GM18508 (cell line): ENCODE measurements around the gene FLNA.
"Not testable (repeated sequence)": the region's sequence is repeated elsewhere in the genome, so short reads cannot be mapped to it uniquely, and the experiment has no call there.

ENCODE experiments used
- ATAC-seq: cut with Tn5 transposase; IDR thresholded peaks from one replicate; pipeline ENCODE4 v1.9.1; 2021; ENCODE audit warnings: moderate number of reproducible peaks; ENCODE audit not compliant: insufficient read depth, unreplicated experiment

Gene FLNA

DNA sequence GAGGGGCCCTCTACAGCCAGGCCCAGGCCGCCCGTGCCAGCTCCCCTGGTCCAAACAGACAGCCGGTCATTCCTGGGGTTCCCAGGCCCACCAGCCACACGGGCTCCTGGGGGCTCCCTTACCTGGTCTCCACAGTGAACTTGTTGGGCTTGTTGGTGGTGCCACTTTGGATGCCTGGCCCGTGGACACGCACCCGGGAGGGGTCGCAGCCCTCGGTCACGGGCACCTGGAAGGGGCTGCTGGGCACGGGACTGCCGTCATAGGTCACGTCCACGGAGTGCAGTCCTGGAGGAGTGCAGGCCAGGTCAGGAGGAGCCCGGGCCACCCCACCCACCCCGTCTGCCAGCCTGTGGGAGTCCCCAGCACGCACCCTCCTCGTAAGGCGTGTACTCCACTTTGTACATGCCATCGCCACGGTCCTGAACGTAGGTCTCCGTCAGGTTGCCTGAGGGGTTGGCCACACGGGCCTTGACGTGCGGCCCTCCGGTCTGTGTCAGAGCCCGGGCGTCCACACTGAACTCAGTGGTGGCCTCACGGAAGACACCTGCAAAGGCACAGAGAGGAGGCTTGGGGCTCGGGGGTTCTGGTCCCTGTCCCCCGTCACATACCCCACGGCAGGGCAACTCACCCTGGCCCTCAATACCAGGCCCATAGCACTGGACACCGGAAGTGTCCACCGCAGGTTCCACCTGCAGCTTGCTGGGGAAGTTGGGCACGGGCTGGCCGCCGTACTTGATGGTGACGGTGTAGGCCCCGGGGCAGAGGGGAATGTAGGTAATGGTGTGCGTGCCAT is 14.9 kb downstream of the FLNA start:
- ATAC-seq, result no peak

DNA sequence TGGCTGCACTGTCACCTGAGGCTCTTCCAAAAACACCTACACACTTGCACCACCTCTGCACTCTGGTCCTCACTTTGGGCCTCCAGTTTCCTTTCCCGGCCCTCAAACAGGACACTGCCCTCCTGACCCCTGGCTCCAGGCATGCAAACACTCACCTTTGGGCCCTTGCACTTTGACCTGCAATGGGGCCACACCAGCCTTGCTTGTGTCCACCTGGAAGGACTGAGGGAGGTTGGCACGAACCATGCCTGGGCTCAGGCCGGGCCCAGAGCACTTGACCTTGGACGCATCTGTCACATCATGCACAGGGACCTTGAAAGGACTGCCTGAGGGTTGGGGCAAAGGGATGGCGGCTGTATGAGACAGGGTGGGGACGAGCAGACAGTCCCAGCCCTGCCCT is 15.6 kb downstream of the FLNA start:
- no peak for ATAC-seq

DNA sequence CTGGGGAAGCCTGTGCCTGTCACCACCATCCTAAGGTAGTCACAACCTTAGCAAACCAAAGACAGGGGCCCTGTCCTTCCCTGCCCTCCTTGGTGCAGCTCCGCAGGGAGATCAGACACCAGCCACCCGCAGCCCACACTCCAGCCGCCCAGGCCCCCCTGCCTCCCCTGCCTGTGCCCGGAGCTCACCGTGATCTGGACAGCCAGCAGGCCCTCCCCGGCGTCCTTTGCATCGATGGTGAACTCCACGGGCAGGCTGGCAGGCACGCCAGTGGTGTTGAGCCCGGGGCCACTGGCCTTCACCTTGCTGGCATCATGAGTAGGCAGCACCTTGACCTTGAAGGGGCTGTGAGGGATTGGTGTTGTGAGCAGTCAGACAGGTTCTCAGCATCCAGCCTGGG is 16.4 kb downstream of the FLNA start:
- no peak for ATAC-seq

DNA sequence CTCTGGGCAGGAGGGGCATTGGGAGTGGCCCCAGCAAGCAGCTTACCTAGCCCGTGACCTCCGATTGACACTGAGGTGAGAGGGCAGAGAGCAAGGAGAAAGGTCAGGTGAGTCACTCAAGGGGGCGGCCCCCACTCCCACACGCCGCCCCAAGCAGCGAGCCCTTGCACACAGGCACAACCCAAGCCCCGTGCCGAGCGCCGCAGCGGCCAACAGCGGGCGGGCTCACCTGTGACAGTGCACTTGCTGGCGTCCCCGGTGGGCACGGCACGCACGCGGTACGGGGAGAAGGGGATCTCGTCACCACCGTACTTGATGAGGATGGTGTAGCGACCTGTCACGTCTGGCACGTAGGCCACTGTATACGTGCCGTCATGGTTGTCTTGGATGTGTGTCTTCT is 17.2 kb downstream of the FLNA start:
- no peak for ATAC-seq

DNA sequence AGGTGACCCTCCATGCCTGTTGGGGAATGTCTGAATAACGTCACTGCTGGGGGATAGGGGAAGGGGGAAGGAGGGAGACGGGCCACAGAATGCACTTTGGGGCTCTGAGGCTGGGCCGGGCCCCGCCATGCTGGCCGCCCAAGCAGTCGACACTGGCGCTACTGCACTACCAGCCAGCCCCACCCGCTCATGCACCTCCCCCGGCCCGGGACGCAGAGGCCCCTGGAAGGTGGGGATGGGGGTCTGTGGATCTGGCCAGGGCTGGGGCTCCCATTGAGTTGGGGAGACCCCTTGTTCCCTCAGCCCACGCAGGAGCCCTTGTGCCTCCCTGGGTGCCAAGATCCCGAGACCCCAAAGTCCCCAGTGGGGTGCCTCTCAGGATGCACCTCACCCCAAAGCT is 17.8 kb downstream of the FLNA start:
- no peak for ATAC-seq

DNA sequence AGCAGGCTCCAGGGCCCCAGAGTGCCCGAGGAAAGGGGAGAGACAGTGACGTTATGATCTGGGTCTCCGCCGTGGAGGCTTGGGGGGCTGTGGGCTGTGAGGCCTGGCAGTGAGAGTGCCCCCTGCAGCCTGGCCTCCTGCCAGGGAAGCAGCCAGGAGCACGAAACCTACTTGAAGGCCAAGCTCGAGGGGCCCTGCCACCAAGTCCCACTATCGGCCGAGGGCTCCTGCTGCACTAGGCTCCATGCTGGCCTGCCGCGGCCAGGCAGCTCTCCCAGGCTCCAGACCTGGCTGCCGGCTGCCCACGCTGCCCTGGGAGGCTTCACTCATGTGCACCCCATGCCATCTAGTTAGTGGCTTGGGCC is 18.7 kb downstream of the FLNA start:
- no peak for ATAC-seq

DNA sequence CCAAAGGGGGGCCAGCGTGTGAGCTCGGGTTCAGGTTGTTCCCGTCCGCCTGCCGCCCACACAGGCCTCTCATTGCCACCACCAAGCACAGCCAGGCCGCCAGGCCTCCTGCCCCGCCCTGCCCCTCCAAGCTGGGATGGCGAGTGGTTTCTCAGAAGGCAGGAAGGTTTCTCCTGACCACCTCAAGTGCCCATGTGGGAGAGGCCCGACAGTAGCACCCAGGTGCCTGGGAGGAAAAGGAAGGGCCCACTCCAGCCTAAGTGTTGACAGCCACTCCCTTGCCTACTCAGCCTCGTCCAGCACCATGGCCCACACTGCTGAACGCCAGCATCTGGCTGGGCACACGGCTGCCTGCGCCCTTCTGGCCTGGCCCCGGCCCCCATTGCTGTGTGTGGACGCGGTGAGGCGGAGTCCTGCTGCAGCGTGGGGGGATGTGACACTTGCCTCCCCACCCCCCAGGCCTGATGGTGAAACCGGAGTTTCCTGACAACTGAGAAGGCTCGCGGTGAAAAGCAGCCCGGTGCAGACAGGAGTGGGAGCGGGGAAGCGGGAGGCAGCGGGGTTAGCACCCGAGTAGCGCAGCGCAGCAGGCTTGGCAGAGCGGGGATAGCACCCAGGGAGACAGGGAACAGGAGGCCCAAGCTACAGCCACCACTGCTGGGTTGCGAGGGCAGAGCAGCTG is 19.2 kb downstream of the FLNA start:
- ATAC-seq, result no peak

DNA sequence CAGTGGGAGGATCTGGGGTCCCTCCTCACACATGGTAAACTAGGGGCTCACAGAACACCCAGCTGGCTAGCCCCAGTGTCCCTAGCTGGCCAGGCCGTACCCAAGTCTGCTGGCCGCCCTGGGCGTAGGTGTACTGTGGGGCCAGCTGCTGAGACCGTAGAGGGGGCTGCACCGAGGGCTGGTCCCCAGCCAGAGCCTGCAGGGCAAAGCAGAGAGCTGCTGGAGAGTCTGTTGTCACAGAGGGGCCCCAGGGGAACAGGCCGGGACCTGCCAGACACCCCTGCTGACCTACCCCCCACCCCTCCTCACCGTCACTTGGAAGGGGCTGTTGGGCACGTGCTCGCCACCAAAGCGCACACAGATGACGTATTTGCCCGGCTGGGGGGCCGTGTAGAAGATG is 19.9 kb downstream of the FLNA start:
- ATAC-seq, result no peak

DNA sequence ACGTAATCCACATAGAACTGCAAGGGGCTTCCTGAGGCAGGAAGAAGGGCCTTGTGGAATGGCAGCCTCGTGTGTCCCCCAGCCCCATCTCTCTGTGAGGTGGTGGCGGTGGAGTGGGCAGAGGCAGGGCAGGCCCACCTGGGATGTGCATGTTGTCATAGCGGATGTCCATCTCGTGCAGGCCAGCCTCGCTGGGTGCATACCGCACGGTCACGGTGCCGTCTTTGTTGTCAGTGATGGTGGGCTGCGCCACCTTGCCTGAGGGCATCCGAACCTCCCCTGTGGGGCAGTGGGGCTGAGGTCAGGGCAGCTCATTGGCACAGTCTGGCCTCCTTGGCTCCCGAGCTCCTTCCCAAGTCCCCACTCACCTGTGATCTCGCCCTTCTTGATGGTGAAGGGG is 20.4 kb downstream of the FLNA start:
- ATAC-seq, result no peak

DNA sequence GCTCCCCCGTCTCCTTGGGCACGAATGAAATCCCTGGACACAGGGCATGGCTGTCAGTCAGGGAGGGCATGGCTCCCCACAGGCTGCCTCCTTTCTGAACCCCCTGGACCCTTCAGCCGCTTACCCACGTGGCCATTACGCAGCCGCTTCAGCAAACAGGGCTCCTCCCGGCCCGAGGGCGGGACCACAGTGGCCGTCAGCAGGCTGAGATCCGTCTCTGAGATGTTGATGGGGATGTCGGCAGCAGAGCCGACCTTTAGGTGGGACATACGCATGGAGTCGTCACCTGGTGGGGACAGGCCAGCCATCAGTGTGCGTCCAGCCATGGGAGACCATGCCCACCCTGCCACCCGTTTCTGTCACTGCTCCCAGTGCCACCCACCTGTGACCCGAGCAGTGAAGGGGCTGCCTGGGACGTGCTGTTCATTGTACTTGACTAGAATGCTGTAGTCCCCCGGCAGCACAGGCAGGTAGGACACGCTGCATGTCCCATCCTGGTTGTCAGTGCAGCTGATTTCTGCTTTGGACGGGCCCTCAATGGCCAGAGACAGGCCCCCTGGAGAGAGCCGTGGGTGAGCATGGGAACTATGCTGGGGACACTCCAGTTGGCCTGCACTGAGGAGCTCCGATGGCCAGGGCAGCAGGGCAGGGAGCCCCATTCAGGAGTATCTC is 21.1 kb downstream of the FLNA start:
- ATAC-seq, result no peak

DNA sequence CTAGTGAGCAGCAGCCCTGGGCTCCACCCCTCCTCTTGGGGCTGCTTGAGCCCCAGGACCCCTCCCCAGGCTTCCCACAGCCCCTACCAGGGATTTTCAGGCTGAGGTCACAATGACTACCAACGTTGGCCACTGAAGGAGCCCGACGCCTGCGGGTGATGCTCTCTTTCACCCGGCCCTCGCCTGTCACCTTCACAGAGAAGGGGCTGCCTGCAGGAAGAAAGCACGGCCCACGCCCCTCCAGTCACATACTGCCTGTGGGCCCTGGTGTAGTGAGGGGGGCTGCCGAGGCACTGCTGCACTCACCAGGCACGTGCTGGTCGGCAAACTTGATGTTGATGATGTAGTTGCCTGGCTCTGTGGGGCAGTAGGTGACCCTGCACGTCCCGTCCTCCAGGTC is 22.0 kb downstream of the FLNA start:
- no peak for ATAC-seq

DNA sequence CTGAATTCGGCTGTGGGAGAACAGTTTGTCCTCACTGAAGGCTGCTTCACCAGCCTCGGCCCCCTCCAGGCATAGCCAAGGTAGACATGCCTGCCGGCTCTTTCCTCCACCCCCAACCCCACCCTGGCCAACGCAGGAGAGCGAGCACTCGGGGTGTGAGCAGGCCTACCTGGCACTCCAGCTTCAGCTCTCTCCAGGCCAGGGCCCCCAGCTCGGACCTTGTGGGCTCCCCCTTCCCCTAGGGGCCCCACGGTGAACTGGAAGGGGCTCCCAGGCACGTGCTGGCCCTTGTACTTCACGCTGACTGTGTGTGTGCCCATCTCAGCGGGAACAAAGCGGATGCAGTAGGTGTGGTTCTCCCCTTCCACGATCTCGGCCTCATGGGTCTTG is 22.4 kb downstream of the FLNA start:
- no peak for ATAC-seq

DNA sequence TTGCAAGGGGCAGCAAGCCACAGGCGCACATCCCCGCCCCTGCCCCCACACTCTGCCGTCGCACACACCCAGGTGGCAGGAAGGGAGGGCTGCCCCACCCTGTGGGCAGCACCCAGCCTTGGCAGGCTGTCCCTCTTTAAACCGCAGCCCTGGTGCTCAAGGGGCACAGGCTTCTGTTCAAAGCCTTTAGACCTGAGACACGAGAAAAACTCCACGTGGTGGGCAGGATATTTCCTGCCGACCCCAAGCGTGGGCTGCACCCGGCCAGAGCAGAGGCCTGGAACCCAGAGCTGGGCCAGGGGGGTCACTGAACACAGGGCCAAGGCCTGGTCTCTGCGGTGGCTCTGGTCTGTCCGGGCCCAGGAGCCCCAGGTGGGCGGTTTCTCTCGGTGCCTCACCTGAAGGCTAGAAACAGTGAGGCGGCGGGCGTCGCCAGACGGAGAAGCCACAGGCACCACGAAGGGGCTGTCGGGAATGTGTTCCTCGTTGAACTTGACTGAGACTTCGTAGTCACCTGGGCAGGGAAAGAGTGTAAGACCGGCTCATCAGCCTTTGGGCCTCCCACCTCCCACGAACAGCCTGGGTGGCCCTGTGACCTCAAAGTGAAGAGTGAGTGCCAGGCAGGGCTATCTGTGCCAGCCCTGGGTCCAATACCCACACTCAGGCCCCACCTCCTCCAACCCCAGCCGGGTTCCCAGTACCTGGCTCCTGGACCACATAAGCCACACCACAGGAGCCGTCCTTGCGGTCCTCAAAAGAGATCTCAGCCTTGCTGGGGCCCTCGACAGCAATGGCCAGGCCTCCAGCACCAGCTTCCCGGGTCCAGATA is 23.0 kb downstream of the FLNA start:
- ATAC-seq, result no peak

DNA sequence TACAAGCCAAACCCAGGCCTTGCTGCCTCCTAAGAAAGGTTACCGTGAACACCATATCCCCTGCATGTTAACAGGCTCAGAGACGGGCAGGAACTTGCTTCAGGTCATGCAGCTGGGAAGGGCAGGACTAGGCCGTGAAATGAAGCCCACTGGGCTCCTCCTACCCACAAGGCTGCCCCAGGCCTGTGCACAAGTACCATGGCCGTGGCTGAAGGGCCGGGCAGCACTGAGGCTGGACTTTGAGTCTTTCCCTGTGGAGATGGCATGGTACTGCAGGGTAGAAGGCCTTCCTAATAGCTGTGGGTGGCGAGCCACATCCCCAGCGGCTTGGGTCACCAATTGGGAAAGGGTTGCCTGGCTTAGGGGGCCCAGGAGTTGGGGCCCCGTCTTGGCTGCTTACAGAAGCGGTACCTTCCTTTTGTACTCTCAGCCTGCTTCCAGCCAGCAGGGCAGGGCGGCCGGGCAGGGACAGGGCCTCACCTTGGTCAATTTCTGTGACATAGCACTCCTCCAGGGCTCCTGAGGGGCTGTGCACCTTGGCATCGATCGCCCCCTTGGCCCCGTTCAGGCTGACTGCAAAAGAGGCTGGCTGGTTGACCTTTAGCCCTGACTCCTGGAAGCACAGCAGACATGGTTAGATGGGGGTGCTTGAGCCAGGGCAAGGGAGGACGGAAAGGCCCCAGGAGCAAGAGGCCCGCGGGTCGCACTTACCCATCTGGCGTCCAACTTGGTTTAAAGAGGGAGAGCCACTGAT is 23.8 kb downstream of the FLNA start:
- no peak for ATAC-seq

DNA sequence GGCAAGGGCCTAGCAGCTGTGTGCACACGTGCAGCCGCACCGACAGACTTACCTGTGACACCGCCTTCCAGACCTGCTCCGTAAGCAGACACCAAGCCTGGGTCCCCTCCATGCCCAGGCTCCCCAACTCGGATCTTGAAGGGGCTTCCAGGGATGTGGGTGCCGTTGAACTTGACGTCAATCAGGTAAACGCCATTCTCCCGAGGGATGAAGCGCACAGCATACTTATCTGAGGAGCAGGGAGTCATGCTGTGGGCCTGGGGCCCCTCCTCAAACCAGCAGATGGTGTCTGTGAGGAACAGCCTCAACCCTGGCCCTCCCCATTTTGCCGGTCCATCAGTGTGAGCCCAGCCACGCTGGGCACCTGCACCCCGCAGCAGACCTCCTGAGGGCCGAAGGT is 24.5 kb downstream of the FLNA start:
- ATAC-seq, result no peak

DNA sequence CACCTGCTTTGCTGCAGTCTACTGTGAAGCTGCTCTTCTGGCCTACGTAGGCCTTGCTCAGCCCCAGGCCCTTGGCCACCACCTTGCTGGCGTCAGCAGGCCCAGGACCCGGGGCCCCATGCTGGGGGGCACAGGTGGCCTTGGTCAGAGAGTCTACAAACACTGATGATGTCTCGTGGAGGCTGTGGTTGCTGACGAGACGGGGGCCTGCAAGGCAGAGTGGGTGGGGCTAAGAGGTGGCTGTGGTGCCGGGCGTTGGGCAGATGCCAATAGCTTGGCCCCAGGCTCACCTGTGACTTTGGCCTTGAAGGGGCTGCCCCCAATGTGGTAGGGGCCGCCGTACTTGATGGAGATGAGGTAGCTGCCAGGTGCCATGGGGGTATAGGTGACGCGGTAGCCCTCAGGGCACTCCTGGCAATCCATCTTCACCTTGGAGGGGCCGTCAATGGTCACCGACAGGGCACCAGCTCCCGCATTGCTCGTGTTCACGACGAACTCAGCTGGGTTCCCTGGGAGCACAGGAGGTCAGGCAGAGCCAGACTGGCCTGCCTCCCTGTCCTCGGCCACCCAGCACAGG is 25.0 kb downstream of the FLNA start:
- no peak for ATAC-seq

DNA sequence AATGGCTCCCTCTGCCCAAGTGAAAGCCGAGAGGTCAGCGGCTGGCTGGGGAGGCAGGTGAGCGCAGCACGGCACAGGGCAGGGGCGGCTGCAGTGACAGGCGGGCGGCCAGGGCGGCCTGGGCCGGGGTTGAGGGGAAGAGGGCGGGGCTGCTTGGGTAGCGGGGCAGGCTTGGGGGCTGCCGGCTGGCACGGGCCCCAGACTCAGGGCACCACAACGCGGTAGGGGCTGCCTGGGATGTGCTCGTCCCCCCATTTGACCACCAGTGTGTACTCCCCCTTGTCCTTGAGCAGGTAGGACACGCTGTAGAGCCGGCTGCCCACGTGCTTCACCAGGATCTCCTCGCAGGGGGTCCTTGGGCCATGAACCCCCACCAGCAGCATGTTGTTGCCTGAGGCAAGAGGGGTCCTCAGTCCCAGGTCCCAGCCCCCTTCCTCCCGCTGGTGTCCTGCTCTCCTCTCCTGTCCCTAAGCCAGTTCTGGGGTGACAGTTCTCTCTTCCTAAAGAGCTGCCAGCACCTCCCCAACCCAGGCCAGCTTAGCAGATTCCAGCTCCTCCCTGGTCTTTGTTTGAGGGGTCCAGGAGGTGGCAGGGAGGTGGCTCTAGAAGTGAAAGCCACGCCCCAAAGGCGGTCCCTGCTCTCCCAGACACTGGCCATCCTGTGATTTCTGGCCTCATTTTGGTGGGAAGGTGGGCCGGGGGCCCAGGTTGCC is 25.6 kb downstream of the FLNA start:
- ATAC-seq, result no peak

DNA sequence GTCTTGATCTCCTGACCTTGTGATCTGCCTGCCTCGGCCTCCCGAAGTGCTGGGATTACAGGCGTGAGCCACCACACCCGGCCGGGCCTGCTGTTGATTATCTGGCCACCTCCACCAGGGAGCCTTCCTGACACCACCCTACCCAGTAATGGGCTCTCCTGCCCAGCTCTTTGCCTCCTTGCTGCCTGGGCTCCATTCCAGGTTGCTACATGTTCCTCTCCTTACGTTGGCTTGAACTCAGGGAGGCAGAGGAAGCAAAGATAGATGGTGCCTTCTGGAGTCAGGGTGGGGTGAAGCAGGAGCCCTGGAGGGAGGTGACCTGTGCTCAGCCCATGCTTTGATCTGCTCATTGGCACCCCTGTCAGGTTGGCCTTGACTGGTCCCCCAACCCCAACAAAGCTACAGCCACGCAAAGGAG is 26.3 kb downstream of the FLNA start:
- ATAC-seq, result no peak

DNA sequence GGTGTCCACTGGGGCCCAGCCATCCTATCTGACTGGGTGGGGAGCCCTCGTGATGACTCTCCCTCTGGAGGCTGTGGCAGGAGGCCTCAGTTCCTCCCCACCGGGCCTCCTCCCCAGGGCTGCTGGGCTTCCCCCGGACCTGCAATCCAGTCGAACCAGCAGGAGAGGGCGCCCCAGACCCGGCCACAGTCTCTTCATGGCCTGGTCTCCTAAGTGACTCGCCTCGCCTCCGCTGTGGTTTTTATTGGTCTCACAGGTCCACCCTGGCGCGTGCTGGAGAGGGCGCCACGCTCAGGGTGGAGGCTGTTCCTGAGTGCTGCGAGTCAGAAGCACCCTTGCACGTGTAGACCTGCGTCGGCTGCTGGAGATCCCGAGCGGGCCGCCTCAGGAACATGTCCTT is 30.8 kb downstream of the FLNA start:
- ATAC-seq, result not testable (repeated sequence)
